Tibial nerve (tissue), 4 donors: ENCODE results near the gene AHRR.

Experiments used
- CTCF ChIP-seq, 5 experiments: fragments of 200-600 bp in 3 of 5; fragments of 450-650 bp in 2 of 5; sonication (generic) in 3 of 5; IDR thresholded peaks; one replicate each; pipeline ENCODE4 v1.5.1; 2016 to 2019; ENCODE audit warnings: antibody characterized with exemption in 5 of 5, mild to moderate bottlenecking in 3 of 5, moderate library complexity in 2 of 5
- EP300 ChIP-seq, 2 donors: sonication (generic); formaldehyde crosslinking; IDR thresholded peaks; one replicate each; pipeline ENCODE4 v1.6.1; 2017; ENCODE audit warnings: antibody characterized with exemption in 2 of 2, mild to moderate bottlenecking in 1 of 2
- POLR2A ChIP-seq, 2 donors: fragments of 450-650 bp; IDR thresholded peaks; one replicate each; pipeline ENCODE4 v1.6.1; 2017; ENCODE audit warnings: antibody characterized with exemption in 2 of 2, mild to moderate bottlenecking in 2 of 2, moderate library complexity in 2 of 2

GRCh38 chr5:371811-372555 lies 50.5 kb downstream of the AHRR start:
- TF ChIP-seq CTCF (IDR thresholded peaks at IDR 0.05) (no peak), POLR2A (IDR thresholded peaks at IDR 0.05) (no peak), EP300 (IDR thresholded peaks at IDR 0.05) (no peak)
